HG03520 (cell line): ENCODE results near the gene CENPP.

ENCODE experiments used
- ATAC-seq: cut with Tn5 transposase; IDR thresholded peaks from one replicate; pipeline ENCODE4 v1.9.1; 2021; ENCODE audit warnings: mild to moderate bottlenecking, moderate library complexity; ENCODE audit not compliant: unreplicated experiment

Gene CENPP

DNA sequence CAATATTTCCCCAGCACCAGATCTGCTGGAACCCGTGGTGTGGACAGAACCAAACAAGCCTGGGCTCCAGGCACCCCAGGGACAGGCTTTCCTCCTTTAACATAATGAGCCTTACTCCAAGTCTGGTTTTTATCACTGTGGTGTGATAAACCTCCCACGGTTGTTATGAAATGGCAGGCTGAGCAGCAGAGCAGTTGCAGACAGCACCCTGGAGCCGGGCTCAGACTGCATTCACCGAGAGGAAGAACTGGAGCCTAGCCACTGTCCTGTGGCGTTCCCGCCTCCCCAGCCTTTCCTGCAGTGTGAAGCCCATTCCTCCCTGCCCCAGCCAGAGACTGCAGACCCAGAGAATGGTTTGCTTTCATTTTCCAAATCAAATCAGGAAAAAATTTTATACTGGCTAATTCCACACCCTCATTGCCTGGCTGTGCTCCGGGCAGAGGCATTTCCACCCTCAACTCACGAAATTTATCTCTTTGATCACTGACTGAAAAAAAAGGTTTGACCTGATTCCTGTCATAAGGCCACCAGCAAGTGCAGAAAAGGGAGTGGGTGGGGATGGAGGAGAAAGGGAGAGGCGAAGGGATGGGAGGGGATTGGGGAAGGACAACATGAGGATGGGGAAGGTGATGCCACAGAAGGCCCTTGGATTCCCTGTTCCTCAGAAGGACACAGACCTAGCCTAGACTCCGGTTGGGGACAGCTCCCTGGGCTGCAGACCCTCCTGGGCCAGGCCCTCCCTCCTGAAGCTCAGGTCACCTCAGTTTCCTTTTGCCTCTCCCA is 325.3 kb downstream of the CENPP start:
- no peak for ATAC-seq

- ATAC-seq, result no peak
Measured at GRCh38 chr9:92652461-92652860, 326.7 kb downstream of the CENPP start.

GRCh38 chr9:92654481-92655301 is 328.9 kb downstream of the CENPP start:
- ATAC-seq, result no peak

DNA sequence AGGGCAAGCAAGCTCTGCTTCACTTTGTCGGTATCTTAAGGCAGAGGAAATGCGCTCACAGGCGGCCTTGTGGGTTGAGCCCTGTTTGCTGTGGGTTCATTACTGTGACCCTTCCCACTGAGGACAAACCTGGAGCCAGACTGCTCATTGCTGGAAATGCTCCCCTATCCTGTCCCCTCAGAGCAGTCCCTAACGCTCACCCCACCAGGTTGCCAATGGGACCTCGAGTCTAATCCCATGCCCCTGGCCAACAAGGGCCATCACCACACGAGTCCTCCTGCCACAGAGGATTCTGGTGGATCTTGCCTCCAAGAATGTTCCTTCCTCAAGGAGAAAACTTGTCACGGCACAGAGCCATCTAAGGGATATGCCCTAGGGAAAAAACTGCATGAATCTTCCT is 329.6 kb downstream of the CENPP start:
- no peak for ATAC-seq

DNA sequence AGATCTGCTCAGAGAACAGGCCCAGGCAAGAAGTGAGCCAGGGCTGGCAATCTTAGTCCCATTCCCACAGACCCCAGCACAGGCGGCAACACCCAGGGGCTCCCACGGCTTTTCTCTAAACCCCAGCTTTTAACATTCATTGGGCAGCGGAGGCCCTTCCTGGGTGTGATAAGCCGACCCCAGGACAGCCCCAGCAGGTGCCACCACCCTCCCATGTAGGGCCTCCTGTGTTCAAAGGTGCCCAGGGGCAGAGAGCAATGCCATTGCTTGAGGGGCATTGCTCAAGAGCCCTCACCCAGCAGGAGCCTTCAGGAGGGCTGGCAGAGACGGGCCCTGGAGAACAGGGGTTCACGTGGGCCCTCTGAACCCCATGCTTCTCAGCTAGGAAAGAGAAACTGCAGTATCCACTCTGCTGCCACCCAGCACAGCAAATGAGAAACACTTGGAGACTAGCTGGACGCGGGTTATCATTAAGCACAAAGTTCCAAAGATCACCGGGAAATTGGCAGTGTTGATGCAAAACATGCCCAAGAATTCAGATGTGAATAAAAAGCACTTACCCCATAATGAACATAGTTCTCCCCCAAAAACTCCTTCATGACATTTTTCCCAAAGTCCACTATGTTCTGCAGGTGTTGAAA is 330.3 kb downstream of the CENPP start:
- ATAC-seq, result no peak

- no peak for ATAC-seq
Measured at GRCh38 chr9:92656537-92656925, 330.8 kb downstream of the CENPP start.

DNA sequence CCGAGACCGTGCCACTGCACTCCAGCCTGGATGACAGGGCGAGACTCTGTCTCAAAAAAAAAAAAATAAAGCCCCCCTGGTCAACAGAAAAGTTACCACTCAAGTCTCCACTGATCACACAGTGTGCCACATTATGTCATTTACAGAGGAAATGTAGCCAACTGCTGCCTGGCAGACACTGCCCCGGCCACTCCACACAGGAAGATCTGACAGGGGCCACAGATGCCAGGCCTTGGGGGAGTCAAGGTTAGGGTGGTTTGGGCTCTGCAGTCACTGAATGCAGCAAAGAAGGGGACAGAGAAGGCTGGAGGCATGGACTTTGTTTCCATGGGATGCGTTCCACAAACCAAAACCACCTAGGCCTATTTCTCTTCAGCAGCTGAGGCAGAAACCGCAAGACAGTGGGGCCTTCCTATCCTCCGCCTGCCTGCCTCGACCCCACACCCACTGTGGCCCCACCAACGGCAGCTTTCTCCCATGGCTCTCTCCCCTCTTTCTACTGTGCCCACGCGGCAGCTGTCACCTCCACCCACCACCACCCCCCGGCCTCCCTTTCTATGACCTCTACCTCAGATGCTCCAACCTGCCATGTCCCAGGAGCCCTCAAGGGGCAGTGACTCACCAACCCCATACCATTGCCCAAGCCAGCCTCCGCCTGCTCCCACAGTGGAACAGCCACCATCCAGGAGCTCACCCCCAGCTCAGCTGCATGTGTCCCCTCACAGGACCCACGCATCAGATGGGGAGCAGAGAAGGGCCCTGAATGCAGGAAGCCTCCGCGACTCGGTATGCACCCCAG is 331.7 kb downstream of the CENPP start:
- ATAC-seq, result no peak

DNA sequence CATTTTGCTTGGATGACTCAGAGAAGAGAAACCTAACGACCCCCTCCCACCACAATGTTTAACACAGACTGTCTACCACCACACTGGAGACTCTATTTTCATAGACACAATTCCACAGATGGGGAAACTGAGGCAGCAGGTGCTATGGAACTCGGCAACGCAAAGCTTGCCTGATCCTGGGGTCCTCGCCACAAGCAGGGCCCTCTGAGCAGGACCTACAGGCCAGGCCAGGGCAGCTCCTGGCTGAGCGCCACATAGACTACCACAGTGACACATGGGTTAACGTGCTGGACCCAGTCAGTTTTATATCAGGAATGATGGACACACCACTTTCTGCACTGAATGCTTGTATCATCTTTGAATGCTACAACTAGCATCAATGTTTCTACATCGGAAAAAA is 332.4 kb downstream of the CENPP start:
- no peak for ATAC-seq

DNA sequence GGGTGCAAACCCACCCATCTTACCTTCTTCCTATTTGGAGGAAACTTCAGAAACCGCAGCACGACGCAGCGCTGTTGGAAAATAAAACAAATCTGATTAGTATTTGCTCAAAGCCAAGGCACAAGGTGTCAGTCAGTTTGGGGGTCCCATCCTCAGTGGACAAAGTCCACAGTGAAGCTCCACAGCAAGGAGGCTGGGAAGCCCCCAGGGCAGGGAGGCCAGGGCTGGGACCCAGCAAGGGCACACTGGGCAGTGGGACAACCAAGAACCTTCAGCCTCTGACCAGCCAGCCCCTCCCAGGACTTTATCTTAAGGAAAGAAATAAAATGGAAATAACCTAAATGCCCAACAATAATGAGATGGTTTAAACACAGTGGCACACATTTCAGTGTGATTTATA is 332.9 kb downstream of the CENPP start:
- ATAC-seq, result no peak

- ATAC-seq, result no peak
Measured at GRCh38 chr9:92659601-92660000, 333.8 kb downstream of the CENPP start.

GRCh38 chr9:92660266-92660665 is 334.5 kb downstream of the CENPP start:
- ATAC-seq, result no peak

GRCh38 chr9:92661127-92661526 is 335.4 kb downstream of the CENPP start:
- no peak for ATAC-seq

DNA sequence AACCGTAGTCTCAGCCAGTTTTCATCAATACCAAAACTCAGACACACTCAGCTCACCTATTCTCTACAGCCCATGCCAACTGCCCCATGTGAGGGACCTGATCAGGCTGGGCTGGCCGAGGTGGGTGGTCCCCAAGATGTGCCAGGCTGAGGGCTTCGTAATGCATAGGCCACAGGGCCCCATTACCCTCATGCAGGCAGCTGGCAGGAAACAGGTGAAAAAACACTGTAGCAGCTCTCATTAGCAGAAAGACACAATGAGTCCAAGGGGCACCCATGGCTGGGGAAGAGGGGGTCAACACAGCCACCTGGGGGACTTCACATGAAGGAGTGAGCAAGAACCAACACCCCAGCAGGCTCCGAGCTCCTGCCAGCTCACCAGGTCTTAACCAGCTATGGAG is 336.0 kb downstream of the CENPP start:
- no peak for ATAC-seq

DNA sequence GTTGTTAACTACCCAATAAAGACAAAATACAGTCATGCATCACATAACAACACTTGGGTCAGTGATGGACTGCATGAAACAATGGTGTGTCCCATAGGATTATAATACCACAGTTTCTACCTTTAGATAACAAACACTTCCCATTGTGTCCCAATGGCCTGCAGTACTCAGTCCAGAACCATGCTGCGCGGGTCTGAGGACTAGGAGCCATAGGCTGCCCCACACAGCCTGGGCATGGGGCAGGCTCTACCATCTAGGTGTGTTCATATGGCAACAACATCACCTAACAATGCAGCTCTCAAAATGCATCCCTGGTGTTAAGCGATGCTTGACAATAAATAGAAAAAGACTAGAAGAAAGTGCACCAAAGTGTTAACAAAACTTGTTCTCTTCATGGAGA is 337.4 kb downstream of the CENPP start:
- ATAC-seq, result no peak

GRCh38 chr9:92663951-92664350 is 338.2 kb downstream of the CENPP start:
- ATAC-seq, result no peak

- no peak for ATAC-seq
Measured at GRCh38 chr9:92664394-92665152, 338.8 kb downstream of the CENPP start.

- no peak for ATAC-seq
Measured at GRCh38 chr9:92665836-92666235, 340.1 kb downstream of the CENPP start.

DNA sequence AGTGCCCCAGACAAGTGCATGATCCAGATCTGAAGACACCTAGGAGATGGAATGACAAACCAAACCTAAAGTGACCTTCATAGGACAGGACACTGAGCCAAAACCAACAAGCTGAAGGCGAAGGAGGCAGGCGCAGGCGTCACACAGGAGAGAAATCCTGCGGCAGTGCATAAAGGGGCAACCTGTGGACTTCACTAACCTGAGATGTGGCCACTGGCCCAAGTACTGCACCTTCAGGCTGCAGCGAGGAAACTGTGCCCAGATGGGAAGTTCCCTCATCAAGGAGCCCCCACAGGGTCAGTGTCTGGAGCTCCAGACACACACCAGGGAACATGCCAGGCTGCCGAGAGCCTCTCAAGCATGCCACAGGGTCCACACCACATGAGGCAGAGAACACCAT is 340.5 kb downstream of the CENPP start:
- ATAC-seq, result no peak

DNA sequence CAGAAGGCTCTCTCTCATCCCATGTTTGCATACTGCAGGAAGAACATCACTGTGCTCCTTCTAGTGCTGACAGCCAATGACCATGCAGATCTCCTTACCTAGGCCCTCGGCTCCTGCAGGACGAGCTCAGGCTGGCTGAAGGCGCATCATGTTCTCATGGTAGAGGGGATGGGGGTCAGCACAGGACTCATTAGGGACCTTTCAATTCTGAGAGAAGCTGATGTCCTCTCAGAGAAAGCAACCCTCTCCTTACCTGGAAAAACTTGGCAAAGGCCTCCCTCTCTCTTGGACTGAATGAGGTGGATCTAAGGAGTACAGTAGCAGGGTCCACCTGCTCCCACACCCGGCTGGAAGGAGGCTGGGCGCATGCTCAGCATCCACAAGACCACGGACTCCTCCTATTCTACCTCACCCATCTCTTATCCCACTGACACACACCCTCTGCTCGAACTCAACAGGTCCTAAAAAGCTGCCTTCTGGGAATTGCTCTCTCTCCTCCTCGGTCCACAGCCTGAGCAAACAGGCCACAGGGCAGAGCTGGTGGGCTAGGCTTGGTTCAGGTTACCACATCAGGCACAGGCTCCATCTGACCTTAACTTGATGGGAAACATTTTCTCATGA is 341.3 kb downstream of the CENPP start:
- ATAC-seq, result no peak
